ENCODE measurements around the gene TLR10.

TLR10 gene

DNA sequence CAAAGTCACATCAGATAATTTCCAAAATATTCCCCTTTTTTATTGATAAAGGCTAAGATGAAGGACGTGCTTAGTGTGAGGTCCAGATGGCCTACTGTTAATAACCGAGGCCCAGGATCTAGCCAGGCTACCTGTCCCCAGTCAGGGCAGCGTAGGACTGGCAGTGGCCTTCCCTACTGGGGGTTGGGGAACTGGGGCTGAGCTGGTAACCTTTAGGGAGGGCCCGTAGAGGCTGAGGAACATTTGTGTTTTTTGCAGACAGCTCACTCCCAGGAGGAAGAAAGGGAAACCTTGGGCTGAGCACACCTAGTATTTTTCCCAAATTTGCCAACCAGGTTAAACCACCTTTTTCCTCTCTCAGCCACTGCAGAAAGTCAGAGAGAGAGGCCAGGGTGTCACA, 59.7 kb downstream of the TLR10 start:
- DNase-seq, result no peak
